ENCODE measurements around the gene ITGB4. TPM values are rescaled to one million over a fixed set of nuclear protein-coding genes. Genes with fewer than 3 reads are reported as not detected.
A peak's percentile ranks its signal among the peaks of the same experiment; 100 is the strongest.

Gene ITGB4
- polyA plus RNA-seq (2011; rRNA removed) (19.8 and 20.6 TPM in 2 replicates), polyA plus RNA-seq (2017; fragmentation: RNase III; extraction: RNeasy Plus Mini Kit Qiagen cat#74134 plus additional on column Dnase treatment) (30.1 to 37.4 TPM (median 36.0 TPM) in 3 replicates), polyA minus RNA-seq (2011; rRNA and poly(A)+ RNA removed) (53.3 and 59.6 TPM in 2 replicates)
- polyA plus RNA-seq (2012; cell fraction: cytosol; rRNA removed): 17.2 and 22.1 TPM in 2 replicates
- polyA plus RNA-seq (2012; cell fraction: nucleus; rRNA removed): 77.1 and 140 TPM in 2 replicates

DNA sequence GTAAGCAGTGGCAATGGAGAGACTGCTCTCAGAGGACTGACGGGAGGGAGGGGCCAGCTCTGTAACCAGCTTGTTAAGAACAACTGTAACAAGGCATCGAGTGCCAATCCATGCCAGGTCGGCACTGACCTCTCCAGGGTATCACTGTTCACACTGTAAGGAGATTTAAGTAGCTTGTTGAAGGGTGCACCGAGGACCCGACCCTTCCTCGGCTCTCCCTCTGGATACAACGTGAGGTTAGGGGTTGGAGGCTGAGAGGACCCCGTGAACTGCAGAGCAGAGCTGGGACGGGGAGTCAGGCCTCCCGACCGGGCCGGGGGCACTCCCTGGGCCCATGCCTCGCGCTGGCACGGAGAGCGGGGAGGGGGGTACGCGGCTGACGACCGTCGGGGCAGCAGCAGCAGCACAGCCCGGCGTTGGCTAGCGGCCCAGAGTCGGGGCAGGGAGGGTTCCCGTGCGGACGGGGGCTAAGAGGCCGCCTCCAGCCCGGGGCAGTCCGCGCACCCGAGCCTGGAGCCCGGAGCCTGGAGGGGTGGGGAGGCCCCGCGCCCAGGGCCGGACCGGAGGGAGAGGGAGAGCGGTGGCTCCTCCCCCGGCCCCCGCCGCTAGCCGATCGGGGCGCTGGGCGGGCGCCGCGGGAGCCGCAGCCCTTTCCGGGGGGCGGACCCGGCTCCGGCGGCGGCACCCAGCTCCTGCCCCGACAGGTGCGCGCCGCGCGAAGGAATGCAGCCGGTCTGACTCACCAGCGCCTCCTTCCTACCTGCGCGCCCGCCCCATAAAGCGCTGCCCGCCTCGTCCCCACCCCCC, at the start of gene ITGB4:
Gene ITGB4, plus strand, starts transcription at position 804 of the 807 bp plus-strand sequence. CDS start 3,245 bp downstream, outside the sequence.
- 16% methylated on average over 29 of the region's 70 CpGs for WGBS (ENCODE audit: missing lambda C conversion rate)
- H3K4me3 ChIP-seq: peak within 1 kb of the TSS; percentile 57
- CTCF ChIA-PET: interaction anchor here (1.0 to 11.7 kb wide), 15 partner anchors 8 to 152 kb away, joined by 3 to 186 read pairs (median 3); partner anchors contain the start of genes GALK1 and SMIM5
- peak within 1 kb of the TSS; percentile 93 to 94 for H3K27ac ChIP-seq
- ATAC-seq: peak; percentile 68 to 70
- 0 out of 3 replicates have a peak, but pooled peaks have one; percentile 44 for TF ChIP-seq BCL3 (IDR thresholded peaks at IDR 0.05)
- TF ChIP-seq RNF2 (IDR thresholded peaks at IDR 0.05; ENCODE audit: borderline replicate concordance, low read depth): 0 out of 2 replicates have a peak, but pooled peaks have one; percentile 30
- TF ChIP-seq JUN (IDR thresholded peaks at IDR 0.05): peak; percentile 43 to 75; a peak in 3 of 5 replicates
- no peak for TF ChIP-seq FOSL2 (IDR thresholded peaks at IDR 0.05)
- 0 out of 2 replicates have a peak, but pooled peaks have one; percentile 21 for TF ChIP-seq FOSL2 (CRISPR knock-in tag; IDR thresholded peaks at IDR 0.05)
- 0 out of 2 replicates have a peak, but pooled peaks have one; percentile 7 for TF ChIP-seq GATA3 (IDR thresholded peaks at IDR 0.05; ENCODE audit: borderline replicate concordance)
- peak; percentile 29; the same call in 1 of the 3 replicates for TF ChIP-seq CTCF (IDR thresholded peaks at IDR 0.05)
- TF ChIP-seq, protein P1, sequence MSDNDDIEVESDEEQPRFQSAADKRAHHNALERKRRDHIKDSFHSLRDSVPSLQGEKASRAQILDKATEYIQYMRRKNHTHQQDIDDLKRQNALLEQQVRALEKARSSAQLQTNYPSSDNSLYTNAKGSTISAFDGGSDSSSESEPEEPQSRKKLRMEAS (IDR thresholded peaks at IDR 0.05): peak; percentile 27; the same call in 1 of the 2 replicates
- TF ChIP-seq ZNF302 (CRISPR knock-in tag; IDR thresholded peaks at IDR 0.05): no peak
- TF ChIP-seq SMC3 (IDR thresholded peaks at IDR 0.05): peak; percentile 37; the same call in 2 of the 3 replicates
- TF ChIP-seq RAD21 (conservative IDR thresholded peaks at IDR 0.05 in 1 of 2, IDR thresholded peaks at IDR 0.05 in 1 of 2): peak in 1 of 2 experiments; percentile 27; a peak in 2 of 5 replicates
- TF ChIP-seq MAZ (IDR thresholded peaks at IDR 0.05; ENCODE audit: borderline replicate concordance, low read depth, low read length): no peak
- no peak for FAIRE-seq
- peaks cover 35% of the 10 kb centered on the region for H3K4me1 ChIP-seq
- H3K4me2 ChIP-seq: peak within 1 kb of the TSS; percentile 87
- DNase-seq (ENCODE audit: low read depth in 1 of 2, low spot score in 1 of 2): peak; percentile 42 to 75
- H3K9me3 ChIP-seq: no peaks in the 10 kb centered on the region
- POLR2A ChIA-PET: interaction anchor here (0.7 to 1.7 kb wide), 4 partner anchors 14 to 59 kb away, joined by 4 to 7 read pairs (median 6); partner anchors contain the start of genes RECQL5 and SAP30BP

GRCh38 chr17:75672011-75672410, 49.2 kb upstream of the ITGB4 start:
- Histone ChIP-seq H3K4me1 (peaks cover 17% of the 10 kb centered on the region), H3K27ac (no peak overlapping the region), H3K4me3 (no peak overlapping the region), H3K4me2 (no peak overlapping the region), H3K9me3 (no peaks in the 10 kb centered on the region)
- 99% methylated on average over 5 of the region's 5 CpGs for WGBS (ENCODE audit: missing lambda C conversion rate)
- DNase-seq (ENCODE audit: low read depth in 1 of 2, low spot score in 1 of 2) (no peak), FAIRE-seq (no peak), ATAC-seq (no peak)
- TF ChIP-seq CHD4 (IDR thresholded peaks at IDR 0.05; ENCODE audit: borderline replicate concordance) (no peak), CBX8 (IDR thresholded peaks at IDR 0.05) (no peak), HES2 (IDR thresholded peaks at IDR 0.05) (no peak), CBX2 (IDR thresholded peaks at IDR 0.05; ENCODE audit: borderline replicate concordance, low read depth) (no peak), HOXB5 (CRISPR knock-in tag; IDR thresholded peaks at IDR 0.05) (no peak), JUNB (IDR thresholded peaks at IDR 0.05) (no peak), RAD21 (conservative IDR thresholded peaks at IDR 0.05 in 1 of 2, IDR thresholded peaks at IDR 0.05 in 1 of 2) (no peak), HOXA7 (CRISPR knock-in tag; IDR thresholded peaks at IDR 0.05) (no peak), CTCF (IDR thresholded peaks at IDR 0.05) (no peak), TP53 (CRISPR knock-in tag; IDR thresholded peaks at IDR 0.05) (no peak), FOXS1 (CRISPR knock-in tag; IDR thresholded peaks at IDR 0.05) (no peak), EHMT2 (IDR thresholded peaks at IDR 0.05; ENCODE audit: low read depth) (no peak), MYC (IDR thresholded peaks at IDR 0.05; ENCODE audit: borderline replicate concordance, low read length) (no peak), POLR2AphosphoS2 (conservative IDR thresholded peaks at IDR 0.05; ENCODE audit: low read length) (no peak), ZC3H11A (IDR thresholded peaks at IDR 0.05) (no peak), RNF2 (IDR thresholded peaks at IDR 0.05; ENCODE audit: borderline replicate concordance, low read depth) (no peak), ZNF302 (CRISPR knock-in tag; IDR thresholded peaks at IDR 0.05) (no peak)
- TF ChIP-seq, protein P1 (IDR thresholded peaks at IDR 0.05): no peak
- POLR2A ChIA-PET: interaction anchor here (1.3 to 1.5 kb wide), 2 partner anchors 76 to 108 kb away, joined by 3 to 4 read pairs; no protein-coding TSS in a partner anchor
- CTCF ChIA-PET: interaction anchor here (0.9 to 8.1 kb wide), 11 partner anchors 8 to 71 kb away, joined by 3 to 87 read pairs (median 4); partner anchors contain the start of gene SMIM5
